NCI-H1092 treated with DMSO at 0.1 percent for 48 hours (cell line): ENCODE data around the gene ARPC4.
"Not testable (repeated sequence)": the region's sequence is repeated elsewhere in the genome, so short reads cannot be mapped to it uniquely, and the experiment has no call there.

Experiments used
- DNase-seq: peaks from one replicate; lab custom pipeline; 2025; lab: John Stamatoyannopoulos, UW

Gene ARPC4

GRCh38 chr3:9770276-9770812 is 22.5 kb upstream of the ARPC4 start:
- DNase-seq = peak; percentile 4

DNA sequence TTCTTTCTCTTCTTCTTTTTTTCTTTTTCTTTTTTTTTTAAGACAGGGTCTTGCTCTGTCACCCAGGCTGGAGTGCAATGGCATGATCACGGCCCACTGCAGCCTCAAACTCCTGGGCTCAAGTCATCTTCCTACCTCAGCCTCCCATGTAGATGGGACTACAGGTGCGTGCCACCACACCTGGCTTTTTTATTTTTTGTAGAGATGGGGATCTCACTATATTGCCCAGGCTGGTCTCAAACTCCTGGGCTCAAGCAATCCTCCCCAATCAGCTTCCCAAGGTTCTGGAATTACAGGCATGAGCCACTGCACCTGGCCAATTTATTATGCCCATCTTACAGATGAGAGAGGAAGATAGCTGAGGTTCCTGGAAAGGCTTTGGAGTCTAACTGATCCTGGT is 21.9 kb upstream of the ARPC4 start:
- not testable (repeated sequence) for DNase-seq

DNA sequence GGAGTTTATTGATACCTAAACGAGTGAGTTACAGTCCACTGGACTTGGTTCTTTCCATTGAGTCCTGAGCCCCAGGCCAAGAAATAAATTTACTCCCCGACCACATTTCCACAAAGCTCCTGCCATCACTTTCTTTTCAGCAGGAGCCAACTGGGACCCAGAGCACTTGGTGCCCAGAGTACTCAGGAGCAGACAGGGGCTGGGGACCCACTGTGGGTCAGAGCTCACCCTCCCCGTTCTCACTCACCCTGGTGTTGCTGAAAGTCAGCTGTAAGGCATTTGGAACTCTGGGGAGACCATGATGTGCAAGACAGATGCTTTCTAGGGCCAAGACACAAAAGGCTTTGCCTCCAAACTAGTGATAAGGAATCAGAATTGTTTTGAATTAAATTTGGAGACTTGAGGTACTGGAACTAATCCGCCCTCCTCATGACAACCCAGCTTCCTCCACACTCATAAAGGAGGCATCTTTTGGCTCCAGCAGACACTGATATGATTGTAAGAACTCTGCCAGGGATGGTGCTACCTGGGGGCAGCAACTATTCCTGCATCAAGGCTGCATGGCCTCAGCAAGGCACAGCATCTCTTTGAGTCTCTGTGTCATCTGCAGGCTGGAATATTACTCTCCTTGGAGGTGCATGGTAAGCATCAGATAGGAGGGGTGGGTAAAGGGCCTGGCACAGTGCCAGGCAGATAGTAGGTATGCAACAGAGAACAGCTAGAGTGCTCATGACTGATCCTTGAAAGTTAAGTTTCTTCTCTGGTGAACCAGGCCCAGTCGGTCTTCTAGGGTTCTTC is 15.8 kb upstream of the ARPC4 start:
- no peak for DNase-seq

GRCh38 chr3:9777694-9778021 is 15.2 kb upstream of the ARPC4 start:
- no peak for DNase-seq

- no peak for DNase-seq
Measured at GRCh38 chr3:9778143-9779074, 14.5 kb upstream of the ARPC4 start.

DNA sequence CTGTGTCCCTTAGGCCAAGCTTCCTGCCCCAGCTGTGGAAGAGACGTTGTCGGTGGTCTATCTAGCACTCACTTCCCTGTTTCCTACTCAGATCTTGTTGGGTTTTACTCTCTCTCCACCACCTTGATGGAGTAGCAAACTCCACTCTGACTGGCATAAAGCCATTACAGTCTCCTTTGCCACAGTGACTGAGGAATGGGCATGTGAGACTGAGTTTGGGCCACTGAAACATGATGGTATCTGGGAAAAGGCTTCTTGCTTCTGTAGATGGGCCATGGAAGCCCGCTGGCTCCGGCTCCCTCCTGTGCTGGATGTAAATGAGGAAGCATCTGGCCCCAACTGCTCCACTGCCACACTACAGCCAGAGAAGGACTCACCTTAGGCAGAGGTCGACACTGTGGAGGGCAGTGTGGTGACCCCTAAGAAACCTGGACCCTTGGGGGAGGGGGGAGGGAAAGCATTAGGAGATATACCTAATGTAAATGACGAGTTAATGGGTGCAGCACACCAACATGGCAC is 13.7 kb upstream of the ARPC4 start:
- no peak for DNase-seq

GRCh38 chr3:9779721-9780457 is 13.0 kb upstream of the ARPC4 start:
- DNase-seq = no peak

- no peak for DNase-seq
Measured at GRCh38 chr3:9780458-9780812, 12.4 kb upstream of the ARPC4 start.

- DNase-seq = no peak
Measured at GRCh38 chr3:9780910-9781309, 12.0 kb upstream of the ARPC4 start.

- no peak for DNase-seq
Measured at GRCh38 chr3:9781551-9781950, 11.3 kb upstream of the ARPC4 start.

- no peak for DNase-seq
Measured at GRCh38 chr3:9781978-9782603, 10.8 kb upstream of the ARPC4 start.

DNA sequence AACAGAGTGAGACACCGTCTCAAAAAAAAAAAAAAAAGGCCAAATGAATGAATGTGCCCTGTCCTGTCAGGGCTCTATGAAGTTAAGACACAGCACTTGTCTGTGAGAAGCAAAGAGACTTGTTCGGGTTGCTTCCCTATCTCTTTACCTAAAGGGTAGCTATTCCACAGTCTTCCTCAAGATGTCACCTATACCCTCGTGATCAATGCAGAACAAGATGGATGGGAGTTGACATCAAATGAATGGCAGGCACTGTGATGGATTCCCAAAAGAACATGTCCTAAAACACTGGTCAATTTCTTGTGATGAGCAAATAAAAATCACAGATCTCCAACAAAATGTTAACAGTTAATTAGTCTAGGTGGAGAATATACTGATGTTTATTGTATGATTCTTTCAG is 10.1 kb upstream of the ARPC4 start:
- no peak for DNase-seq

DNA sequence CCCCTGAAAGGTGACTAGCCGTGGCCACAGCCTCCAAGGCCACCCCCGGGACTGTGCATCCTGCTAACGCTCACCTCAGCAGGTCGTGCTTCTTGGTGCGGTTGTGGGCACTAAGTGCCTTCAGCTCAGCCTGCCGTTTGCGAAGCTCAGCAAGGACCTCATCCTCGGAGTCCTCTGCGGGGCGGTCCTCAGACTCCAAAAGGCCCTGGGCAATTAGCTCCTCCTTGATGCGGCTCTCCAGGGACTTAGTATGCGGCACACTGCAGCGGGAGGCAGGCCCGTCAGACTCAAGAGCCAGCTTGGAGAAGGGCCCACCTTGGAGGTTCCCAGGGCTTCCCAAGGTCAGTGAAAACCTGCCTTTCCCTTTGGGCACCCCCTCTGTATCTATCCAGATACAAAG is 8.9 kb upstream of the ARPC4 start:
- no peak for DNase-seq

- no peak for DNase-seq
Measured at GRCh38 chr3:9784965-9785364, 7.9 kb upstream of the ARPC4 start.

DNA sequence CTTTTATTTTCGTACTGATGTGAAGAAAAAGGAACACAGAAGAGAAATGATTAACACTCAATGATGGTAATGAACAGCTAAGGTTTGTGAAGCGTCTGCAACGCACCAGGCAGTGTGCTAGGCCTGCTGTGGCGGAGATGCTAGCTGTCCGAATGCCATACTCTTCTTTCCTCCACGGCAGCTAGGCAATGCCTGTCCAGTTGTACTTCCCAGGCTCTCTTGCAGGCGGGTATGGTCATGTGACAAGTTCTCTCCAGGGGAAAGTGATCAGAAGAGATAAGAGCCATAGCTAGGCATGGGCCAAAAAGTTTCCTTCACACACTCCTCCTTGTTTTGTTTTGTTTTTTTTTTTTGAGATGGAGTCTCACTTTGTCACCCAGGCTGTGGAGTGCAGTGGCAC is 7.3 kb upstream of the ARPC4 start:
- DNase-seq = no peak

DNA sequence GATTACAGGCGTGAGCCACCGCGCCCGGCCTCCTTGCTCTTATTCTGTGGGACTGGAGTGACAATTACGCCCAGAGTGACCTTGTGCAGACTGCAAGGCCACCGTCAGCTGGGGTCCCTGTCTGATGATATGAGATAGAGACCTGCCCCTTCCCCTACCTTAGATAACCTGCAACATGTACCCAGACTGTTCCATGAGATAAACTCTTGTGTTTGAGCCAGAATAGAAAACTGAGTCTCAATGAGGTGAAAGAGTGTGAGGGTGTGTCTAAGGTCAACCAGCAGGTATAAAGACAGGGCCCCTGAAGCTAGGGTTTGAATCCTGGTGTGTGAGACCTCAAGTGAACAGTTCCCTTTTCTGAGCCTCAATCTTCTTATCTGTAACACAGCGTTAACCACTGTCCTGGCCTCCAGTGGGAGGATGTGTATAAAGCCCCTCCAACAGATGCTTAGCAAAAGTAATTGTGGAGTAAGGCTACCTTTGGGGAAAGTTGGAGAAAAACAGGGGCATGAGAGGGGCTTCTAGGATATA is 6.6 kb upstream of the ARPC4 start:
- no peak for DNase-seq

- DNase-seq = no peak
Measured at GRCh38 chr3:9786825-9787669, 5.8 kb upstream of the ARPC4 start.

GRCh38 chr3:9787714-9788113 is 5.2 kb upstream of the ARPC4 start:
- no peak for DNase-seq

DNA sequence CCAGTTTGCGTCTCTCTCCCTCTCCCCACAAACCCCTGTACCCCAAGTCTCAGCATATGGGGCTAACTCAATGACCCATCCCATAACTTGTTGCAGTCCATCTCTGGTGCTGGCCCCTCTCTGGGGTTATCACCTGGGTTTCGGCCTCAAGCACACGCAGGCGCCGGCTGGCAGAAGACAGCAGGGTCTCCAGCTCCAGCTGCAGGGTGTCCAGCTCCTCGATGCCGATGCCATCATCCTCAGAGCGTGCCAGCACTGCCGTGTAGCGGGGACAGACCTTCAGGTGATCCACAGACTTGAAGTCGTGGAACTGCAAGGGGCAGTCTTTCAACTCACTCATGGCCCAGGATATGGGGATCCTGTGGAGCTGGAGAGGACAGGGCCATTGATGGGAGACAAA is 1.8 kb upstream of the ARPC4 start:
- DNase-seq = no peak

DNA sequence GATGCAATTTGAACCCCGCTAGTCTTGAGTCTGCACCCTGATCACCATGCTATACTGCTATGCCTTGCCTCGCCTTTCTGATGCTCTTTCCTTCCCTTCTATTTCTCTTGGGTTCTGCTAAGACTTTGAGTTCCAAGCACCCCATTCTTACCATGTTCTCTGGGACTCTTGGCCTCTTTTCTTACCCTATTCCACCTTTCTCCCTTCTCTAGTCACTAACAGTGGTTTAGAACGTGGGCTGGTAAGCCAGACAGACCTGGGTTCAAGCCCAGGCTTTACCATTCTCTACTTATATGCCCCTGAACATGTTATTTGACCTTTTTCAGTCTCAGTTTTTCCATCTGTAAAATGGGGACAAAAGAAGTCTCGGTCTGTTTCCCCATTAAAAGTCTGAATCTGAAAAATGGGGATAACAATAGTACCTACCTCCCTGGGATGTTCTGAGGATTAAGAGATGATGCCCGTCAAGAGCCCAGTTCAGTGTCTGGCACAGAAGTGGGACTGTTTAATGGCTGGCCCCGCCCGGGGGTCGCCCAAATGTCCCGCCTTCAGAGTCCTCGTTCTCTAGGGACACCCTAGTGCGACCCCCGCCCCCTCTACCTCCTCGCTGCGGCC is 985 bp upstream of the ARPC4 start:
- no peak for DNase-seq
